SK-N-SH (cell line): ENCODE results near the gene METTL2B. TPM values are rescaled to one million over a fixed set of nuclear protein-coding genes. Genes with fewer than 3 reads are reported as not detected.

Experiments used
- CTCF ChIA-PET: fragments of 300-600, 350-600 bp; formaldehyde crosslinking; extraction: SDS; loops from one replicate; lab custom pipeline; 2021; lab: Yijun Ruan, JAX
- POLR2A ChIA-PET: fragments of 350-600 bp; sonication (Branson Sonifier 250); formaldehyde crosslinking; extraction: SDS; loops from one replicate; lab custom pipeline; 2020; ENCODE audit warnings: antibody characterized with exemption, inconsistent platforms; lab: Yijun Ruan, JAX
- DNase-seq: peaks from one replicate; pipeline ENCODE4 v3.0.0; 2012
- H2AFZ ChIP-seq: fragments of 200-600 bp; sonication (generic); 2 replicates; pipeline ENCODE4 v1.8.1; 2016; ENCODE audit warnings: antibody characterized with exemption, mild to moderate bottlenecking, low read depth
- H3F3A ChIP-seq: fragments of 200-600 bp; sonication (generic); replicated peaks from 2 replicates; pipeline ENCODE3; 2016; ENCODE audit warnings: antibody characterized with exemption, mild to moderate bottlenecking; ENCODE audit not compliant: insufficient read depth
- H3K27ac ChIP-seq, 2 experiments: fragments of 200-500 bp in 1 of 2; fragments of 200-600 bp in 1 of 2; sonication (Bioruptor generic) in 1 of 2; sonication (generic), shearing (Covaris generic) in 1 of 2; 2 replicates each; pipeline versions ENCODE4 v1.5.1 to v1.6.1; 2014 to 2016; ENCODE audit warnings: low read depth in 2 of 2, inconsistent platforms in 1 of 2, low read length in 1 of 2, mild to moderate bottlenecking in 1 of 2, mixed read lengths in 1 of 2
- H3K27me3 ChIP-seq: fragments of 200-600 bp; sonication (generic), shearing (Covaris generic); 2 replicates; pipeline ENCODE4 v1.6.1; 2016; ENCODE audit warnings: mixed run types; ENCODE audit not compliant: insufficient read depth
- H3K36me3 ChIP-seq, 2 experiments: fragments of 200-500 bp in 1 of 2; fragments of 200-600 bp in 1 of 2; sonication (Bioruptor generic) in 1 of 2; sonication (generic) in 1 of 2; replicated peaks in 1 of 2; 2 replicates each; pipeline versions ENCODE3 to v1.5.1; 2014 to 2016; ENCODE audit warnings: low read length in 1 of 2, mild to moderate bottlenecking in 1 of 2; ENCODE audit not compliant: insufficient read depth in 2 of 2, control insufficient read depth in 1 of 2
- H3K4me1 ChIP-seq, 2 experiments: fragments of 200-500 bp in 1 of 2; fragments of 200-600 bp in 1 of 2; sonication (Bioruptor generic) in 1 of 2; sonication (generic), shearing (Covaris generic) in 1 of 2; 2 replicates each; pipeline versions ENCODE4 v1.5.1 to v1.6.1; 2014 to 2016; ENCODE audit warnings: low read depth in 1 of 2, low read length in 1 of 2, mixed run types in 1 of 2; ENCODE audit not compliant: insufficient read depth in 2 of 2, control insufficient read depth in 1 of 2
- H3K4me2 ChIP-seq: fragments of 200-600 bp; sonication (generic), shearing (Covaris generic); 2 replicates; pipeline ENCODE4 v1.6.1; 2017; ENCODE audit warnings: mixed run types
- H3K4me3 ChIP-seq, 2 experiments: fragments of 200-500 bp in 1 of 2; fragments of 200-600 bp in 1 of 2; sonication (Bioruptor generic) in 1 of 2; sonication (generic), shearing (Covaris generic) in 1 of 2; 2 replicates each; pipeline versions ENCODE4 v1.5.1 to v1.8.1; 2014 to 2016; ENCODE audit warnings: low read depth in 2 of 2, inconsistent platforms in 1 of 2, low read length in 1 of 2, mild to moderate bottlenecking in 1 of 2, mixed read lengths in 1 of 2, moderate library complexity in 1 of 2
- H3K79me2 ChIP-seq: fragments of 200-600 bp; sonication (generic); 2 replicates; pipeline ENCODE4 v1.8.1; 2017; ENCODE audit warnings: mild to moderate bottlenecking; ENCODE audit not compliant: insufficient read depth
- H3K9ac ChIP-seq: fragments of 200-600 bp; sonication (generic); 2 replicates; pipeline ENCODE4 v1.6.1; 2017; ENCODE audit warnings: mixed run types
- H3K9me2 ChIP-seq: fragments of 200-600 bp; sonication (generic); 2 replicates; pipeline ENCODE4 v1.6.1; 2017; ENCODE audit warnings: mixed run types
- H3K9me3 ChIP-seq: fragments of 200-600 bp; sonication (generic); 2 replicates; pipeline ENCODE4 v1.6.1; 2017; ENCODE audit warnings: mixed run types, mild to moderate bottlenecking, moderate library complexity
- H4K20me1 ChIP-seq: fragments of 200-600 bp; sonication (generic); 2 replicates; pipeline ENCODE4 v1.6.1; 2017; ENCODE audit warnings: mild to moderate bottlenecking, mixed run types; ENCODE audit not compliant: insufficient read depth
- CHD2 ChIP-seq: fragments of 150-350 bp; IDR thresholded peaks from 2 replicates; pipeline ENCODE4 v1.6.1; 2018; ENCODE audit warnings: low read length; ENCODE audit not compliant: partially characterized antibody
- FOSL2 ChIP-seq: IDR thresholded peaks from 2 replicates; pipeline ENCODE4 v1.4.0; 2012; ENCODE audit warnings: low read depth, mild to moderate bottlenecking, moderate library complexity, borderline replicate concordance
- FOXJ3 ChIP-seq: sonication (generic); formaldehyde crosslinking; IDR thresholded peaks from 2 replicates; pipeline ENCODE4 v1.5.1; 2020; ENCODE audit warnings: mild to moderate bottlenecking, missing genetic modification reagents
- GABPA ChIP-seq: IDR thresholded peaks from 2 replicates; pipeline ENCODE4 v1.4.0; 2012; ENCODE audit warnings: low read depth, mild to moderate bottlenecking
- GATA2 ChIP-seq: sonication (generic); formaldehyde crosslinking; IDR thresholded peaks from 2 replicates; pipeline ENCODE4 v1.5.0; 2020; ENCODE audit warnings: mild to moderate bottlenecking, missing genetic modification reagents
- JUND ChIP-seq: IDR thresholded peaks from 2 replicates; pipeline ENCODE4 v1.4.0; 2012
- NFIC ChIP-seq: IDR thresholded peaks from 2 replicates; pipeline ENCODE4 v1.4.0; 2012; ENCODE audit warnings: borderline replicate concordance
- NRF1 ChIP-seq: IDR thresholded peaks from 2 replicates; pipeline ENCODE4 v1.6.1; 2012; ENCODE audit warnings: low read depth, mild to moderate bottlenecking, low read length
- RAD21 ChIP-seq: IDR thresholded peaks from 2 replicates; pipeline ENCODE4 v1.6.1; 2012; ENCODE audit warnings: mild to moderate bottlenecking, low read length
- RFX5 ChIP-seq: IDR thresholded peaks from 2 replicates; pipeline ENCODE4 v1.6.1; 2012; ENCODE audit warnings: mild to moderate bottlenecking, improper control_type of control experiment, low read length
- RXRA ChIP-seq: IDR thresholded peaks from 2 replicates; pipeline ENCODE4 v1.4.0; 2012; ENCODE audit warnings: low read depth, mild to moderate bottlenecking, borderline replicate concordance
- TAF1 ChIP-seq: IDR thresholded peaks from 2 replicates; pipeline ENCODE4 v1.6.1; 2012; ENCODE audit warnings: low read depth, mild to moderate bottlenecking, low read length, moderate library complexity, borderline replicate concordance
- TEAD4 ChIP-seq: IDR thresholded peaks from 2 replicates; pipeline ENCODE4 v1.4.0; 2012; ENCODE audit warnings: mild to moderate bottlenecking, borderline replicate concordance; ENCODE audit not compliant: insufficient read depth
- YY1 ChIP-seq: IDR thresholded peaks from 2 replicates; pipeline ENCODE4 v1.4.0; 2012; ENCODE audit warnings: low read depth, mild to moderate bottlenecking
- WGBS: methylation state at CpG from one replicate; pipeline ENCODE4 v1.1.6; 2017; ENCODE audit warnings: low lambda C conversion rate; 5-methylcytosine and 5-hydroxymethylcytosine counted together
- polyA plus RNA-seq, 3 experiments: library from polyadenylated mRNA; depleted of rRNA; stranded (reverse); fragments of >200 nt; gene quantifications; 2 replicates each; pipeline ENCODE4 v1.2.3, GENCODE V29; 2012
- TF ChIP-seq, protein P1 (sequence below): IDR thresholded peaks from 2 replicates; pipeline ENCODE4 v1.6.1; 2012; ENCODE audit warnings: mild to moderate bottlenecking, low read depth, low read length, moderate library complexity
- TF ChIP-seq, protein P2 (sequence below): fragments of 150-350 bp; IDR thresholded peaks from 2 replicates; pipeline ENCODE4 v1.6.1; 2017; ENCODE audit warnings: antibody characterized with exemption, low read length, low read depth, borderline replicate concordance
- TF ChIP-seq, protein P3 (sequence below): IDR thresholded peaks from 2 replicates; pipeline ENCODE4 v1.4.0; 2012; ENCODE audit warnings: low read depth, borderline replicate concordance

Gene METTL2B
- polyA plus RNA-seq, 1 of the 3 experiments (the other 2 are of a cell fraction) = 22.5 TPM

DNA sequence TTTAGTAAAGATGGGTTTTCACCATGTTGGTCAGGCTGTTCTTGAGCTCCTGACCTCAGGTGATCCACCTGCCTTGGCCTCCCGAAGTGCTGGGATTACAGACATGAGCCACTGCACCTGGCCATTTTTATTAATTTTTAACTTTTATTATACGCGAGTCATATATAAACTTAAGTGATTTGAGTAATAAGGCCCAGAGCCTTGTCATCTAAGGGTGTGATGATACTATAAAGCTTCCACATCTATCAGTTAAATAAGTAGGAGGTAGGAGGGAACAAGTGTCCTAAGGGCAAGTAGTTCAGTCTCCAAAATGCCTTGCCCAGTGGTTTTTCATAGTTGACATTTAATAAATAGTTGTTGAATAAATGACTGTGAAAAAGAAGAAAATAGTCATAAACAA, 34.2 kb upstream of the METTL2B start (continued):
- TF ChIP-seq CHD2 (no peak), JUND (no peak), RAD21 (no peak), NFIC (no peak), RFX5 (no peak)

DNA sequence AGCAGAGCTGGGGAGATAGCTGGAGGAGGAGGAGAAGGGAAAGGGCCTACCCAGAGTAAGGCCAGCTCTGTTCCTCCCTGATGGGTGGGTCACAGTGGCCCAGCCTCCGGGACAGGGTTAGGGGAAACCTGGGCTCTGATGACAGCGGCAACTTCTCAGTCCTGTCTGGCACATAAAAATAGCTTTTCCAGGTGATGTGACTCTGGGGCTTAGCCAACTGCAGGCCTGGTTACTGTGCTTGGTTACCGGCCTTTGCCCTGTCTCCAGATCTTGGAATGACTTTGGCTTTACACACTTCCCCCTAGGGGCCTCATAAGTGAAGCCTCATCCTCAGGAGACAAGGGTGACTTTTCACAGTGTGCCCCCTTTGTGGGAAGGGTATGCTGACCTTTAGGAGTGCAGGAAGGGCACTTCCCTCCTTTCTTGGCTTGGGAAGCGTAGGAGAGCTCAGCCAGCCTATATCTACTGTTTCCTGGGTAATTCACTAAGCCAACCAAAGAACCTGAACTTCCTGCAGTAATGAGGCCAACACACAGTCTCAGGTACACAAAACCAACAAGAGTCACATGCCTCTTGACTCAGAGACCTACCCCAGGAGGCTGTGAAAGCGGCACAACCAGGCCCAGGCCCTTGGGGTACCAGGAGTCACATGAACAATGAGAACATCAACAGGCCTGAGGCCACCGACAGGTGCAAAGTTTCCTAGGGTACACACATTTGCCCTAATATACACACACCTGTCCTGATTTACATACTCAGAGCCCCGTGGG, 32.5 kb upstream of the METTL2B start:
- no peaks in the 10 kb centered on the region for H3F3A ChIP-seq
- no peak overlapping the region for H3K27ac ChIP-seq
- TF ChIP-seq FOSL2 (no peak), GATA2 (CRISPR knock-in tag) (no peak), TAF1 (no peak), TEAD4 (no peak), NRF1 (no peak), YY1 (no peak), GABPA (no peak), RFX5 (no peak), FOXJ3 (CRISPR knock-in tag) (no peak), NFIC (no peak), RXRA (no peak)
- TF ChIP-seq, protein P1, sequence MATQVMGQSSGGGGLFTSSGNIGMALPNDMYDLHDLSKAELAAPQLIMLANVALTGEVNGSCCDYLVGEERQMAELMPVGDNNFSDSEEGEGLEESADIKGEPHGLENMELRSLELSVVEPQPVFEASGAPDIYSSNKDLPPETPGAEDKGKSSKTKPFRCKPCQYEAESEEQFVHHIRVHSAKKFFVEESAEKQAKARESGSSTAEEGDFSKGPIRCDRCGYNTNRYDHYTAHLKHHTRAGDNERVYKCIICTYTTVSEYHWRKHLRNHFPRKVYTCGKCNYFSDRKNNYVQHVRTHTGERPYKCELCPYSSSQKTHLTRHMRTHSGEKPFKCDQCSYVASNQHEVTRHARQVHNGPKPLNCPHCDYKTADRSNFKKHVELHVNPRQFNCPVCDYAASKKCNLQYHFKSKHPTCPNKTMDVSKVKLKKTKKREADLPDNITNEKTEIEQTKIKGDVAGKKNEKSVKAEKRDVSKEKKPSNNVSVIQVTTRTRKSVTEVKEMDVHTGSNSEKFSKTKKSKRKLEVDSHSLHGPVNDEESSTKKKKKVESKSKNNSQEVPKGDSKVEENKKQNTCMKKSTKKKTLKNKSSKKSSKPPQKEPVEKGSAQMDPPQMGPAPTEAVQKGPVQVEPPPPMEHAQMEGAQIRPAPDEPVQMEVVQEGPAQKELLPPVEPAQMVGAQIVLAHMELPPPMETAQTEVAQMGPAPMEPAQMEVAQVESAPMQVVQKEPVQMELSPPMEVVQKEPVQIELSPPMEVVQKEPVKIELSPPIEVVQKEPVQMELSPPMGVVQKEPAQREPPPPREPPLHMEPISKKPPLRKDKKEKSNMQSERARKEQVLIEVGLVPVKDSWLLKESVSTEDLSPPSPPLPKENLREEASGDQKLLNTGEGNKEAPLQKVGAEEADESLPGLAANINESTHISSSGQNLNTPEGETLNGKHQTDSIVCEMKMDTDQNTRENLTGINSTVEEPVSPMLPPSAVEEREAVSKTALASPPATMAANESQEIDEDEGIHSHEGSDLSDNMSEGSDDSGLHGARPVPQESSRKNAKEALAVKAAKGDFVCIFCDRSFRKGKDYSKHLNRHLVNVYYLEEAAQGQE = no peak
- TF ChIP-seq, protein P2, sequence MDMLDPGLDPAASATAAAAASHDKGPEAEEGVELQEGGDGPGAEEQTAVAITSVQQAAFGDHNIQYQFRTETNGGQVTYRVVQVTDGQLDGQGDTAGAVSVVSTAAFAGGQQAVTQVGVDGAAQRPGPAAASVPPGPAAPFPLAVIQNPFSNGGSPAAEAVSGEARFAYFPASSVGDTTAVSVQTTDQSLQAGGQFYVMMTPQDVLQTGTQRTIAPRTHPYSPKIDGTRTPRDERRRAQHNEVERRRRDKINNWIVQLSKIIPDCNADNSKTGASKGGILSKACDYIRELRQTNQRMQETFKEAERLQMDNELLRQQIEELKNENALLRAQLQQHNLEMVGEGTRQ = no peak
- TF ChIP-seq, protein P3, sequence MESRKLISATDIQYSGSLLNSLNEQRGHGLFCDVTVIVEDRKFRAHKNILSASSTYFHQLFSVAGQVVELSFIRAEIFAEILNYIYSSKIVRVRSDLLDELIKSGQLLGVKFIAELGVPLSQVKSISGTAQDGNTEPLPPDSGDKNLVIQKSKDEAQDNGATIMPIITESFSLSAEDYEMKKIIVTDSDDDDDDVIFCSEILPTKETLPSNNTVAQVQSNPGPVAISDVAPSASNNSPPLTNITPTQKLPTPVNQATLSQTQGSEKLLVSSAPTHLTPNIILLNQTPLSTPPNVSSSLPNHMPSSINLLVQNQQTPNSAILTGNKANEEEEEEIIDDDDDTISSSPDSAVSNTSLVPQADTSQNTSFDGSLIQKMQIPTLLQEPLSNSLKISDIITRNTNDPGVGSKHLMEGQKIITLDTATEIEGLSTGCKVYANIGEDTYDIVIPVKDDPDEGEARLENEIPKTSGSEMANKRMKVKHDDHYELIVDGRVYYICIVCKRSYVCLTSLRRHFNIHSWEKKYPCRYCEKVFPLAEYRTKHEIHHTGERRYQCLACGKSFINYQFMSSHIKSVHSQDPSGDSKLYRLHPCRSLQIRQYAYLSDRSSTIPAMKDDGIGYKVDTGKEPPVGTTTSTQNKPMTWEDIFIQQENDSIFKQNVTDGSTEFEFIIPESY = no peak
- H3K79me2 ChIP-seq = no peaks in the 10 kb centered on the region
- 80% methylated on average over 7 of the region's 7 CpGs for WGBS
- H3K27me3 ChIP-seq = no peaks in the 10 kb centered on the region
- no peak overlapping the region for H3K4me2 ChIP-seq
- H2AFZ ChIP-seq = no peak overlapping the region
- H4K20me1 ChIP-seq = no peaks in the 10 kb centered on the region
- peaks cover 0 to 18% of the 10 kb centered on the region in 2 experiments; a peak in 1 of 4 replicates for H3K4me1 ChIP-seq
- CTCF ChIA-PET = interaction anchor here (0.5 to 15.1 kb wide), 13 partner anchors 9 to 228 kb away, joined by 3 to 236 read pairs (median 3); partner anchors contain the start of gene GARIN1A
- H3K9me3 ChIP-seq = no peaks in the 10 kb centered on the region
- POLR2A ChIA-PET = interaction anchor here (1.5 kb wide), 1 partner anchor 11 kb away, joined by 9 read pairs; the partner anchor contains the start of gene HILPDA
- DNase-seq = no peak
- no peaks in the 10 kb centered on the region for H3K9me2 ChIP-seq
- no peak overlapping the region for H3K9ac ChIP-seq
- no peaks in the 10 kb centered on the region for H3K36me3 ChIP-seq
- H3K4me3 ChIP-seq = no peak overlapping the region
